GM19452 (cell line): ENCODE data around the gene PANX3.

ENCODE experiments used
- ATAC-seq: cut with Tn5 transposase; IDR thresholded peaks from one replicate; pipeline ENCODE4 v1.9.1; 2021; ENCODE audit not compliant: unreplicated experiment

Gene PANX3

DNA sequence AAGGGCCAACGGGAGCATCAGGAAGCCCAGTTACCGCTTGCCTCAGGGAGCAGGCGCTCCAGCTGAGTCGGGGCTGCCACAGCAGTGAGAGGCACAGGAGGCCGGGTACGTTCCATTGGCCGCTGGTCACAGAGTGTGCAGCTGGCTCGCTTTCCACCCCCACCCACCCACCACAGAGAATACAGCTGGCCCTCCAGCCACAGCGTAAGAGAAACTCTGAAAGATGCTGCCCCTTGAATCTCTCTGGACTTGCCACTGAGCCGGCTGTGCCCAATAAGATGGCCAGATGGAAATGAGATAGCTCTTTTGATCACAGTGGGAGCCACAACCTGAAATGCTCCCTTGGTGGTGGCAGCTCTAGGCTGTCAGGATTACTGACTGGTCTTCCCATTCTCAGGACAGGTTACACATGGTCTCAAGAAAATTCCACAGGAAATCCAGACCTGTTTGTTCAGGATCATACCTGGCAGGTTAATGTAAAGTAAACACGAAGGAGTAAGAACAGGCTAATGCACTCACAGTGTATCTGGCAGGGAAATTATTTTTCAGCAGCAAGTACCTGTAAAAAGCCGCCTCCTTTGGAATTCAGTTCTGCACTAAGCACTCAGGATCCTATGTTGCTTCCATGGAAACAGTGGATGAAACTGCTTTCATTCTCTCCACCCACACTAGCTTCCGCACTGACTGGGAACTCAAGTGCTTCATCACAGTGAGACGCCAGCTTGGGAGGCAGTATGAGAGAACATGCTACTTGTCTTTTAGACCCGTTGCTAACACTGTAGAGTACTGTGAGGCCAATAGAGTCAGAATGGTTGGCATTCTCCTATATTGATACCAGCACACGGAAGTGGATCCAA lies 45.8 kb downstream of the PANX3 start:
- no peak for ATAC-seq

- no peak for ATAC-seq
These were observed 46.7 kb downstream of the PANX3 start for GRCh38 chr11:124657904-124658303.

GRCh38 chr11:124658501-124658900 lies 47.3 kb downstream of the PANX3 start:
- ATAC-seq = no peak

- ATAC-seq = no peak
These were observed 47.8 kb downstream of the PANX3 start for GRCh38 chr11:124658986-124659385.

GRCh38 chr11:124661553-124661952 lies 50.3 kb downstream of the PANX3 start:
- ATAC-seq = no peak

GRCh38 chr11:124662106-124662505 lies 50.9 kb downstream of the PANX3 start:
- ATAC-seq = no peak

DNA sequence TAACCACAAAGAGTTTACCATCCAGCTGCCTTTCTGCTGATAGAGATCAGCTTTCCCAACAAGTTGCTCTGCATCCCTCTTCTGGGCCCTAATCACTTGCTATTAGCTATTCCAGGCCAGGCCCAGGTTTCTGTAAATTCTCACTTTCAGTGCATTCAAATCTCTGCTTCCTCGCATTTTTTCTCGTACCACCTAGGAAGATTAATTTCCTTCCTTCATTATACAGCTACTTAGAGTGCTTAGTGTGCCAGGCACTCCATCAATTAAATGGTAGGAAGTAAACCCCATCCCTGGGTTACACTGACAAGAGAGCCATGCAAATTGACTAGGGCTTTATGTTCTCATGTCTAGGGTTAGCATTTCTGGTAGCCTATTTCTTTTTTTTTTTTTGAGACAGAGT lies 52.6 kb downstream of the PANX3 start:
- ATAC-seq = no peak

DNA sequence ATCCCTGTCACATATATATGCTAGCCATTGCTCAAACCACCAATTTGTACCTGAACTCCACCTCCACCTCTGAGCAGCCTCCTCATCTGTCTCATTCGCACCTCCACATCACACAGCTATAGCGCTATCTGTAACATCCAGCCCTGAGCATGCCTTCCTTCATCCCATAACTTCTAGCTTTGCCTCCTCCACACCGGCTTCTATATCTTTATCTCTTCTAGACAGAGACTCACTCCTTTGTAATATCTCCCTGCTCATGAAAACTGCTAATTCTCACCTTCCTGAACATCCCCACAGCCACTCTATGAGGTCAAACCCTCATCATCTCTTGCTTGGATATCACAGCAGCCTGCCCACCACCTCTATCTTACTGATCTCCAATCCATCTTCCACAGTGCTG lies 56.4 kb downstream of the PANX3 start:
- no peak for ATAC-seq

- ATAC-seq = no peak
These were observed 58.0 kb downstream of the PANX3 start for GRCh38 chr11:124669193-124669592.
